DMS53 (cell line): ENCODE data around the gene REEP6.
"Not testable (repeated sequence)": the region's sequence is repeated elsewhere in the genome, so short reads cannot be mapped to it uniquely, and the experiment has no call there.

ENCODE experiments used
- DNase-seq: peaks from one replicate; lab custom pipeline; 2025; lab: John Stamatoyannopoulos, UW

The REEP6 gene

DNA sequence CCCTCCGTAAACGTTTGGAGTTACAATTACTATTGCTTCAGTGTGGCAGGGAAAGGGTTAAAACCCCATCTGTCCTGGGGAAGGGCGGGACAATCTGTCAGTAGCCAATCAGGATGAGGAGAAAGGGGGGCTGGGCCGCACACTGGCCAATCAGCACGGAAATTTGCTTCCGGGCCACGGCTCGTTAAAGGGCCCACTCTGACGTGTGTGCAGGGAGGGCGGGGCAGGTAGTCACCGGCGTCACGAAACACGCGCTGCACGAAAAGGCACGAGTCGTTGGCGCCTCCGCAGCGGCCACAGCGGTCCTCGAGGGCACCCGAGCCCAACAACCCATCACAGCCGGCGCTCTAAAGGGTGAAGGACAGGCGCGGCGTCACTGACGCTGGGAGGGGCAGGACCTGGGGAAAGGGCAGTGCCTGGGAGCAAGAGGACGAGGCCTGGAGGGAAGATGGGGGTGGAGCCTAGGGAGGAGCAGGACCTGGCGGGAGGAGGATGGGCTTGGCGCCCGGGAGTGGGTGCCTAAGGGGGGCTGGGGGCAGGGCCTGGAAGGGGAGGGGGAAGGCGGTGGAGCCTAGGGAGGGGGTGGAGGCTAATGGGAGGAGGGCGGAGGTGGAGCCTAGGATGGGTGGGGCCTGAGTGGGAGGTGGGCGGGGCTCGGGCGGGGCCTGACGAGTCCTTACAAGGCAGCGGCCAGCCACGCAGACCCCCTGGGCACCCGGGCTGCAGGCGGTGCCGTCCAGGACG lies 17.0 kb downstream of the REEP6 start:
- DNase-seq = peak; percentile 93

DNA sequence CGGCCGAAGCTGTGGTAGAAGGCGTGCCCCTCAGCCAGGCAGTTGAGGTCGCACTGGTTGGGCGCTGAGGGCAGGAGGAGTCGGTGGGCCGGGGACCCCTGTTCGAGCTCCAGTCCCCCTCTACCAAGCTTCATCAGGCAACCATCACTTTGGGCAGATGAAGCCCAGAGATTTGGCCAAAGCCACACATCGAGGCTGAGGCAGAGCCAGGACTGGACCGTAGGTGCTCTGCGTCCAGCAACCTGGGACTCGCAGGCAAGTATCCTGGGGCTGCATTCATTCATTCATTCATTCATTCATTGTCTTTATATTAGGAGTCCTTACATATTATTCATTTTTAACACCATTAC lies 17.5 kb downstream of the REEP6 start:
- DNase-seq = no peak

DNA sequence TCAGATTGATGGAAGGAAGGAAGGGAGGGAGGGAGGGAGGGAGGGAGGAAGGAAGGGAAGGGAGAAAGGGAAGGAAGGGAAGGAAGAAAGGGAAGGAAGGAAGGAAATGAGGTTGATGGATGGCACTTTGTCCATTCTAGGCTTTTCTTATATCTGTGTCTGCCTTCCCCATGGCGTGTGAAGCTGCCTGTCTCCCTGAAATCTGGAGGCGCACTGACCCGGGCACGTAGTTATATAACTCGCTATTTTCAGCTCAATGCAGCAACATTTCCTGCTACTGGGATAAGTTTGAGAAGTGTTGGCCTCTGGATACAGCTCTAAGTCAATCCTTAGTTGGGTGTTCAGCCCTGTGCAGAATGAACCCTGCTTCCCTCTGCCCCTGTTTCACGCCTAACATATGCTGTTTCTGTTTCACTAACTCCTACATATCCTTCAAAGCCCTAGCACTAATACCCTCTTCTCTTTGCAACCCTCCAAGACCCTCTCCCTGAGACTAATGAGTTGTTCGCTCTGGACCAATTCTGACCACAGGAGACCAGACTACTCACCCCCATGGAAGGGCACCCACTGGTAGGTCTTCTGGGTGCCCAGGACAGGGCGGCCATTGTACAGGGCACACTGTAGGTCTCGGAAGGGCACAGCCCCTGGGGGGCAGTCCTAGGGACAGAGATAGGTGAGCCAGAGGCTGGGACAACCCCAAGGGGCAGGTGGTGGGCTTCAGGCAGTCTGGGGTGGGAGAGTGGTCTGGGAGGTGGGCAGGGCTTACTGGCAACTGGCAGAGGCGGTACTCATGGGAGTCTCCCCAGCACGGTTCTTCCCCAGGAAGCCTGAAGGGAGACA lies 18.8 kb downstream of the REEP6 start:
- no peak for DNase-seq

DNA sequence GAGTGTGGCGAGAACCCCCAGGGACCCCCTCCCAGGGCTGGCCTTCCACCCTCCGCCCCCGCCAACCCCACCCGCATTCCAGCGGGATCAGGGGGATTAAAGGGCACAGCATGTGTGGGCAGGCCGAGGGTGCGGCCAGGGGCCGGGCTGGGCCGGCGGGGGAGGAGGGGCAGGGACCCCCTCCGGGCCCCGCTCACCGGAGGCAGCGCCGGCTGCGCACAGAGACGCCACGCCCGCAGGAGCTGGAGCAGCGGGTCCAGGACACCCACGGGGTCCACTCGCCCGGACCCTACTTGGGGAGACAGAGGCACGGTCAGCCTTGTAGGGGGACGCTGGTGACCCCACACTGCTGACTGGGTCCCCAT lies 19.4 kb downstream of the REEP6 start:
- no peak for DNase-seq

DNA sequence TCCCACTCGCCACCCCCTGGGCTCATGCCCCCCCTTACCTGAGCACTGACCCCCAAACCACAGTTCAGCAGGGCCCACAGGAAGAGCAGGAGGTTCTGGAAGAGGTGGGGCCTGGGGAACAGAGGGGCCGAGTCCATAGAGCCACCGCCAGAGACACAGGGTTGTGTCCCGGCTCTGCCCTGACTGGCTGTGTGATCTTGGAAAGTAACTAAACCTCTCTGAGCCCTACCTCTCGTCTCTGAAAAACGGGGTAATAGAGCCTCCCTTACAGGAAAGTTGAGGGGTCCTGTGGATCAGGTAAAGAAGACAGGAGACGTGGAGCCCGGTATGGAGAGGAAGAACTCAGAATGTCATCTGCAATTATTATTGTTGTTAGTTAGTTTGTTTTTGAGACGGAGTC lies 19.8 kb downstream of the REEP6 start:
- no peak for DNase-seq

DNA sequence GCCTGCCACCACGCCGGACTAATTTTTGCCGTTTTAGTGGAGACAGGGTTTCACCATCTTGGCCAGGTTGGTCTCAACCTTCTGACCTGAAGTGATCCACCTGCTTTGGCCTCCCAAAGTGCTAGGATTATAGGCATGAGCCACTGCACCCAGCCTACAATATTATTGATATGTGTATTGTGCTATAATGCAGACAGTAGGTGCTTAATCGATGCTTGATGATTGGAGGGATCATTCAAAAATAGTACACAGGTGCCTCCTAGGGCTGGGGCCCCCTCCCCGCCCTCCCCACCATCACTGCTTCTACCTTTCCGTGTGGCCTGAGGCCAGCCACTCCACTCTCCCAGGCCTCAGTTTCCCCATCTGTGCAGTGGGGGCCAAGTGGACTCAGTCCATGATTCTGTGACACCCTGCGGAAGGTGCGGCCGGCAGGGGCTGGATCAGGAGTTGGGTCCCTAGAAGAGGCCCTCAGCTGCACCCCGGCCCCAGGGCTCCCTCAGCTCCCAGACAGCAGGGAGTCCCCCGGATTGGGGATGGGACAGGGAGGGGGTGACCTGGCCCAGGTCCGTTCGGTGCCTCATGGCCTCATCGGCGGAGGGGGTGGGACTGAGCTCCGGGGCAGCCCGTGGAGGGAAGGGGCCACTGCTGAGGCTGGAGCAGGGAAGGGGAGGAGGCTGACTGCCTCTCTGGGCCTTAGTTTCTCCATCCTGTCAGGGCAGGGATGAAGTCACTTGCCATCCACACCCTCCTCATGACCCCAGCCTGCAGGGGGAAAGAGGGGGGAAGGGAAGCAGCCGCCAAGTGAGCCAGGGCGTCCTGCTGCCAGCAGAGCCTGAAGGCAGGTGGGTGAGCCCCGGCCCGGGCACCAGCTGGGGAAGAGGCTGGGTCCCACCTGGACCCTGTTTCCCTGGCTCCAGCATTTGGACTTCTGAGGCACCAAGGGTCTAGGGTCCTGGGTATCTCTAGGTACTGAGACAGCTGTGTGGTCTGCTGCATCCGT lies 20.6 kb downstream of the REEP6 start:
- DNase-seq = no peak

DNA sequence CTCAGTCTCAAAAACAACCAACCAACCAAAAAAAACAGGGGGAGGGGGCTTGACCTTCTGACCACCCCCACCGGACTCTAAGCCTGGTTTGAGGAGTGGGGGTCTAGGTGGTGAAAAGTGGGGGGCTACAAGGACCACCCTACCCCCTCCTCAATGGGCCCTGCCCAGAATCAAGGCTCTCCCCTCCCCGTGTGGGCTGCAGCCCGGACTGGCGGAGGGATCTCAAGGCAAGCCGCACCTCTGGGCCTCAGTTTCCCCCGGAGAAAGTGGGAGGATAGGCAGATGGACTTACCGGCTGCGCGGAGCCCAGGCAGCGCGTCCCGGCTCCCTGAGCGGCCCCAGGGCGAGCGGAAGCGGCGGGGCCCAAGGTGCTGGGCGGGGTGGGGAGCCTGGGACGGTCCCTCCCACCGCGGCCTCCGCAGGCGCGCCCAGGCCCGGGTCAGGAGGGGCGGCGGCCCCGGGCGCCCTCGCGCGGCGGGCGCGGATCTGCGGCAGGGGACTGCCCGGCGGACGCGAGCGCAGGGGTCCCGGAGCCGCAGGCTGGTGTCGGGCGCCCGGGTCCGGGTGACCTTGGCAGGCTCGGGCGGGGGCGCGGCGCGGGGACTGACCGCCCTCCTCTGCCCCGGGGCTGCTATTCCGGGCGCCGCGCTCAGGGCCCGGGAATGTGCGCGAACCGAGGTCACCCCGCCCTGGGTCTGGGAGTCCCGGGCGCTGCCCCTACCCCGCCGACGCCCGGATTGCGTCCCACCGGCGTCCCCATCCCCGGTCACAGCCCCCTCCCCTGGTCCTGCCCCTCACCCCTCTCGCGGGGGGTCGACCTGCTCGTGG lies 21.9 kb downstream of the REEP6 start, which contains the start of gene ADAMTSL5:
Gene ADAMTSL5 (minus strand): TSS at position 349 of the 828 bp plus-strand sequence. CDS start 2,076 bp downstream, outside the sequence.
- peak; percentile 74 for DNase-seq

DNA sequence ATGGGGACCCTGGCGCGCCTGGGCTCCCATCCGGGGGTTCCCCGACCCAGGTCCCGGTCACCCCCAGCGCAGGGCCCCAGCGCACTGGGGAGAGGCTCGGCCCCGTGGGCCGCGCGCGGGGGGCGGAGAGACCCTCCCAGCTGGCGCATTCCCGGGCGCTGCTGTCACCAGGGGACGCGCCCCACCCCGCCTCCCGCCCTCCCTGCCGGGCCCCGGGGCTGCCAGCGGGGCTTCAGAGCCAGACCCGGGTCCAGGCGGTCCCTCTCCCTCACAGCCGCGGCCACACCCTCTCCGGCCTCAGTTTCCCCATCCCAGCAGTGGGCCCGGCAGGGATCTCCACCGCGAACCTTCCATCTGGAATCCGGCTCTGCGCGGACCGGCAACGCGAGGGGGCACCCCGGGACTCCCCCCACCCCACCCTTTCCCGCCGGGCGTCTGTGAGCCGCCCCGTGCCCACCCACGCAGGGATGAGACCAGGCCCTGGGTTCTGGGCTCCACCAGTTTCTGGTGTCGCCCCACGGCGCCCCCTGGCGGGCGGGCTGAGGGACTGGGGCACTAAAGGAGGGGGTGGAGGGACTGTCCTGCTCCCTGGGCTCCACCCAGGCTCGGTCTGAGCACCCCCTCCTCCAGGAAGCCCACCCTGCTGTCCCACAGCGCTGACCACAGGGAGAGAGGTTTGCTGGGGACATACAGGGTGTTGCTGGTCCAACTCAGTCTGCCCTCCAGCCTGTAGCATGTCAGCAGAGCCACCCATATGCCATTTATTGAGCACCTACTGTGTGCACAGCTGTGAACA lies 22.7 kb downstream of the REEP6 start:
- peak; percentile 60 for DNase-seq

DNA sequence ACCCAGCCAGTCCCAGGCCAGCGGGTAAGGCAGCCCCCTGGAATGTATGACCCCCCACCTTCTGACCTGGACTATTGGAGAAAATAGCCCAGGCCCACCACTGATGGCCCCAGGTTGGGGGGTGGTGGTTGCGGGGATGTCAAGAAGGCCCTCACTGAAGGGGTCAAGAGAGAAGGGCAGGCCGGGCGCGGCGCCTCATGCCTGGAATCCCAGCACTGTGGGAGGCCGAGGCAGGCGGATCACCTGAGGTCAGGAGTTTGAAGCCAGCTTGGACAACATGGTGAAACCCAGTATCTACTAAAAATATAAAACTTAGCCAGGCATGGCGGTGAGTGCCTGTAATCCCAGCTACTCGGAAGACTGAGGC lies 23.3 kb downstream of the REEP6 start:
- no peak for DNase-seq

DNA sequence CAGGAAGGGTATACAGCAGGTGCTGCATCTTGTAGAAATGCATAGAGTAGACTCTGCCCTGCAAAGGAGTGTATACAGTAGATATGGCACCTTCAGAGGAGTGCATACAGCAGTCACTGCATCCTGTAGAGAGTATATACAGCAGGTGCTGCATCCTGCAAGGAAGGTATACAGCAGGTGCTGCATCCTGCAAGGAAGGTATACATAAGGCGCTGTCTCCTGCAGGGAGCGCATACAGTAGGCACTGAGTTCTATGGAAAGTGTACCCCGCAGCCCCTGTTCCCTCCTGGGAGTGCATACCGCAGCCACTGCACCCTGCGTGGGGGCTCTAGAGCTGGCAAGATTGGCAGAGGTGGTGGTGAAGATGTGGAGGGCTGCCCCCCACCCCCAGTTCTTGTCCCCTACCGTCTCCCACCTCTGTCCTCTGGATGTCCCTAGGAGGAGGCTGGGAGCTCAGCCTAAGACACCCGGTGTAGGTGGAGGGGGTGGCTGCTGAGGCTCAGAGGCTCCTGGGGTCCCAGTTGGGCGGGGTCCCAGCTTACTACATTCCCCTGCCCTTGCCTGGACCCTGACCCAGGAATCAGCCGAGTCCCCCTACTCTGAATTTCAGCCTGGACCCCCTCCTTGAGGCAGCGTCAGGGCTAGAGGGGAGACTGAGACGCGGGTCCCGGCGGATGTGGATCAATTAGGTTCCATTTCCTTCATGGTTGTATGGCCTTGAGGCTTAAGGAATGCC lies 24.2 kb downstream of the REEP6 start:
- DNase-seq = no peak

DNA sequence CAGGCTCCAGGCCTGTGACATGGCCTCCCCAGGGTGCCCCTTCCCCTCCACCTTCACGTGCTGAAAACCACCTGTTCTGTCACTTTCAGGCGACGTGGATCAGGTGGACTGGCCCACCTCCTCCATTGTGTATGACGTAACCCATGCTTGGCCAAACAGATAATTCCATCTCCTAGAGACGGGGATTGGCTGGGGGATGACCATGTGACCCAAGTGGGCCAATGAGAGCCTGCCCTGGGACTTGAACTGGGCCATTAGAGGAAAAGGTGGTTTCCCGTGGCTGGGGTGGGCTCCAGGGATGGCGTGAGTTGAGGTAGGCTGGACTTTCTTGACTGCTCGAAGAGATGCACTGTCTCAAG lies 25.4 kb downstream of the REEP6 start:
- DNase-seq = peak; percentile 28

DNA sequence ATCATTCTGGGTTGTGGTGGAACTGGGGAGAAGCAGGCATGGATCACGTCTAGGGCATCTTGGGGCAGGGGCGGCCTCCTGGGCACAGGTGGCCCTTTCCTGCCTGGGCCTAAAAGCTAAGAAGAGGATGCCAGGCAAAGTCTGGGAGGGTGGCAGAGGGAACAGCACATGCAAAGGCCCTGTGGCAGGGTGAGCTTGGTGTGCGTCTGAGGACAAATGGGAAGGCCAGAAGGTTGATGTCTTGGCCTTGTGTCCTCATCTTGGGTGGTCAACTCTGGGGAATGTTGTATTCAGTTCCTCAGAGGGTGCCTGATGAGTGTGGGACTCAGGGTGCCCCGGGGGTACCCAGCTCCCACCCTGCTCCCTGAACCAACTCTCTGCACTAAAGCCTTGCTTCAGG lies 27.5 kb downstream of the REEP6 start:
- no peak for DNase-seq

DNA sequence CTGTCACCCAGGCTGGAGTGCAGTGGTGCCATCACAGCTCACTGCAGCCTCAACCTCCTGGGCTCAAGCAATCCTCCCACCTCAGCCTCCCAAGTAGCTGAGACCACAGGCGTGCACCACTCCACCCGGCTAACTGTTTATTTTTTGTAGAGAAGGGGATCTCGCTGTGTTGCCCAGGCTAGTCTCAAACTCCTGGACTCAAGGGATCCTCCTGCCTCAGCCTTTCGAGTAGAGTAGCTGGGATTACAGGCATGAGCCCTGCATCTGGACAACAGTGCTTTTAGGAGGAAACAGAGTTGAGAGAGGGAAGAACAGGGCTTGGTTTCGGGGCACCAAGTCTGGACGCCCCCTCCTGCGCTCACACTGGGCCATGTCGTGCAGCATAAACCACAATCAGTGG lies 28.8 kb downstream of the REEP6 start:
- not testable (repeated sequence) for DNase-seq

DNA sequence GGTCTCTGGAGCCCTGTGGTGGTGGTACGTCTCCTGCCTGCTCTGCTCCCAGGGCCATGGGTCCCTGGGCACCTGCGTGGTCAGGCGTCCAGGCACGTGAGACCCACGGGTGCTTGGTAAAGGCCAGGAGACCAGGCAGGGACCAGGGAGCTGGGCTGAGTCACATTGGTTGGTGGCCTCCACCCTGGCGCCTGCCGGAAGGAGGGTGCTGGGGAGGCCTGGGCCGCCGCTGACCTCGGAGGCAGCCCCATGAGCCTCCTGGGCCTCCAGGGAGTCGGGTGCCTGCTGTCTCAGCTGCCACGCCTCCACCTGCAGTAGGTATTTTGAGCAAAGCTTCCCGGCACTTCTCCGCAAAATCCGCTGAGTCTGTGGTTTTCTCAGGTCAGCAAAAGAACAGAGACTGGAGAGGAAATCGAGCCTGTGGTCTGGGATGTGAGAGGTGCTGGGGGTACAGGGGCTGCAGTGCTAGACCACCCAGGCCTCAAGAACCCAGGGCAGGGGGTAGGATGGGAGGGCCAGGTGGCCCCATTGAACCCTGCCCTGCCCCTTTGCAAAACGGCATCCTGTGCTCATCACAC lies 29.3 kb downstream of the REEP6 start:
- peak; percentile 53 for DNase-seq

DNA sequence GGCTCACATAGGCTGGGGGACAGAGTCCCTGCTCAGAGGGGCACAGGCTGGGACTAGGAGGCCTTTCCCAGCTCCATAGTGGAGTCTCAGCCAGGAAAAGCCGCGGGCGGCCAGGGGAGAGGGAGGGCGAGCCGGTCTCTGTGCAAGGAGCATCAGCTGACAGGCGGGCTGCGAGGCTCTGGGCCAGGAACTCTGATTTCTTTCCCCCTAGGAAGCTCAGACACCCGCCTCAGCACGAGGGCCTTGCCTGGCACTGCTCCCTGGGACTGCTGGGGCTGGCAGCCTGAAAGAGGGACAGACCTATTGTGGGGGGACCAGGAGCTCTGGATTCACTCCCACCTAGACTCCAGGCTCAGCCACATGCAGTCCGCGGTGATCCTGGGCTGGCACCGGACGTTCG lies 30.7 kb downstream of the REEP6 start:
- no peak for DNase-seq

DNA sequence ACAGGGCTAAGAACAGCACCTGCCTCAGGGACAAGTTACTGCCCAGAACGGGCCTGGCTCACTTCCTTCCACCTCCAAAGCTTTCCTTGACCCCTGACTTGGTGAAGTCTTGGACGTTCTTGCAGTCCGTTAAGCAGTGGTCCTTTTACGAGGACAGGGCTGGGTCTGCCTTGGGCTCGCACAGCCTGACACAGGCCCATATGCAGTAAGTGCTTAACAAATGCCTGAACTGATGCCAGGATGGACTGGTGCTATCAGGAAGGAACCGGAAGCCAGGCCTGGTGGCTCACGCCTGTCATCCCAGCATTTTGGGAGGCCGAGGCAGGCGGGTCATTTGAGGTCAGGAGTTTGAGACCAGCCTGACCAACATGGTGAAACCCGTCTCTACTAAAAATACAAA lies 31.1 kb downstream of the REEP6 start:
- no peak for DNase-seq

DNA sequence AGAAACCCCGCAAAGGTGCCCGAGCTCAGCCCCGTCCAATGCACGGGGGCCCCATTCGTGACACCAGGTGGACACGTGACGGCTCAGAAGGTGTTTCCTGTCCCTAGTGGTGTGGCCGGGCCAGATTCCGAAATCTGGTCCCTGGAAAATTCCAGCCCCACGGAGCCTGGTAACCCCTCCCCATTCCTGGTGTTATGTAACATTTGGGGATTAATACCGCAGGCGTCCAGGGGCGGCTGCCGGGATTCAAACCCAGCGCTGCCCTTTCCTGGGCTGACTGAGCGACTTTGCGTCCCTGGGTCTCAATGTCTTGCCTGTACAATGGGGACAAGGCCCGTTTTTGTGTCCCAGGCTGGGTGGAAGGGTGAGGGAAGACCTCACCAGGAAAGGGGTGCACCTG lies 31.9 kb downstream of the REEP6 start:
- DNase-seq = no peak

DNA sequence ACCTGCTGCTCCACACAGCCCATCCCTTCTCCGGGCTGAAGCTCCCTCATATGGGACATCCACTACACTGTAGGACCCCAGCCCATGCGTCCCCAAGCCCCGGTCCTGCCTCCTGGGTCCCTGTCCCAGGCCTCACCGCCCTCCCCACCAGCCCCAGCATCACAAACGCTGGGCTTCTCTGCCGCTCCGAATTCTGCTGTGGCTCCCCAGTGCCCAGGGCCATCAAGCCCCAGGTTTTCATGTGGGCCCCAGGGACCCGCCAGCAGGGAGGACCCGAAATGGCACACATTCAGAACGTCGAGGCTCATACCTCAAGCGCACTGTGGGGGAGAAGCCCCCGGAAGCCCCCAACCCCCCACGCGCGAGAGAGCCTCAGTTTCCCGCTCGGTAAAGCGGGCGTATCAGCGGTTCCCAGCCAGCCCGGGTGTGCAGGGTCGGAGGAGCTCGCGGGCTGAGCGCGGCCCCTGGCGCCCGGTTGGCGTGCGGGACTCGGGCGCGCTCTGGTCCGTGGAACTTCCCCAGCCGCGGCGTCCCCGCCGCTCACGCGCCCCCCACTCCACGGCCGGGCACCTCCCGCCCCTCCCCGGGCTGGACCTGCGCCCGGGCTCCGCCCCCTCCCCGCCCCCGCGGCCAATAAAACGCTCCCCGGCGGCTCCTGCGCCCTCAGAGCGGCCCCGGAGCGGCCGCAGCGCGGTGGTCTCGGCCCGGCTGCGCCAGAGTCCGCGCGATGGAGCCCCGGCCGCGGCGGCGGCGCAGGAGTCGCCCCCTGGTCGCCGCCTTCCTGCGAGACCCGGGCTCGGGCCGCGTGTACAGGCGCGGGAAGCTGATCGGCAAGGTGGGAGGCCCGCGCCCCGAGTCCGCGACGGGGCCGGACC lies 32.7 kb downstream of the REEP6 start, which contains the start of gene PLK5:
Gene PLK5 (plus strand): TSS at position 666 of the 875 bp plus-strand sequence. CDS start 2,920 bp downstream, outside the sequence.
- no peak for DNase-seq
